CMK (cell line): Measurements from ENCODE around the gene MED29.

Source experiments
- DNase-seq: peaks from one replicate; pipeline ENCODE4 v3.0.0-alpha.2; 2010; ENCODE audit warnings: low read depth

Gene MED29, protein sequence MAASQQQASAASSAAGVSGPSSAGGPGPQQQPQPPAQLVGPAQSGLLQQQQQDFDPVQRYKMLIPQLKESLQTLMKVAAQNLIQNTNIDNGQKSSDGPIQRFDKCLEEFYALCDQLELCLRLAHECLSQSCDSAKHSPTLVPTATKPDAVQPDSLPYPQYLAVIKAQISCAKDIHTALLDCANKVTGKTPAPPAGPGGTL

DNA sequence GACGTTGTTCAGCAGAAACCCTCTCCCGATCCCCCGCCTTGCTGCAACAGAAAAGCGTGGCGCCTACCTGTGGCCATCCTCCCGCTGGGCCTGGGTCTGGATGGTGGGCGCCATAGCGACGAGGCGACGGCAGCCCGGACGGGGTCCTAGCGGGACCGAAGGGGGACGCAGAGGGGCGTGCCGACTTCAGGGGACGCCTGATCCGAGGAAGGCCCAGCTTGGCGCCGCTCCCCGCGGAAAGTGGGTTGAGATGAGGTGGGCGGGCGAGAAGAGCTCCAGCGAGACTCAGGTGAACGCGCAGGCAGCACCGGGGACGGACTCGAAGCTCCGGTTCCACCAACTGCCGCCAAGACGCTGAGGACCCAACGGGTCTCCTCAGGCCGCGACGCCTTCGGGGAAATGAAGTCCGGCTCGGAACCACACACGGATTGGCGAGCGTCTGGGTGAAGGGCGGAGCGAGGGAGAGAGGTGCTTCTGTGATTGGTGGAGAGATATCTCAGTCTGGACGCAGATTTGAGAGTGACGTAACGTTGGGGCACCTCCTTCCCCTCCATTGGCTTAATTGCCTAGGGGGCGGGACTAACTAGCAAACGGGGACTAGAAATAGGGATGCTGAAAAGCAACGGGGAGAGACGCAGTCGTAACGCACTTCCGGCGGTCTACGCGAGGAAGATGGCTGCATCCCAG, at the start of gene MED29, which contains the start of gene PAF1:
Gene MED29 (plus strand): TSS at position 628 of the 687 bp plus-strand sequence. CDS start 45 bp downstream, at position 673.
Gene PAF1 (minus strand): TSS at position 356 of the 687 bp plus-strand sequence. CDS start 242 bp downstream, at position 114.
- peak; percentile 98 for DNase-seq

DNA sequence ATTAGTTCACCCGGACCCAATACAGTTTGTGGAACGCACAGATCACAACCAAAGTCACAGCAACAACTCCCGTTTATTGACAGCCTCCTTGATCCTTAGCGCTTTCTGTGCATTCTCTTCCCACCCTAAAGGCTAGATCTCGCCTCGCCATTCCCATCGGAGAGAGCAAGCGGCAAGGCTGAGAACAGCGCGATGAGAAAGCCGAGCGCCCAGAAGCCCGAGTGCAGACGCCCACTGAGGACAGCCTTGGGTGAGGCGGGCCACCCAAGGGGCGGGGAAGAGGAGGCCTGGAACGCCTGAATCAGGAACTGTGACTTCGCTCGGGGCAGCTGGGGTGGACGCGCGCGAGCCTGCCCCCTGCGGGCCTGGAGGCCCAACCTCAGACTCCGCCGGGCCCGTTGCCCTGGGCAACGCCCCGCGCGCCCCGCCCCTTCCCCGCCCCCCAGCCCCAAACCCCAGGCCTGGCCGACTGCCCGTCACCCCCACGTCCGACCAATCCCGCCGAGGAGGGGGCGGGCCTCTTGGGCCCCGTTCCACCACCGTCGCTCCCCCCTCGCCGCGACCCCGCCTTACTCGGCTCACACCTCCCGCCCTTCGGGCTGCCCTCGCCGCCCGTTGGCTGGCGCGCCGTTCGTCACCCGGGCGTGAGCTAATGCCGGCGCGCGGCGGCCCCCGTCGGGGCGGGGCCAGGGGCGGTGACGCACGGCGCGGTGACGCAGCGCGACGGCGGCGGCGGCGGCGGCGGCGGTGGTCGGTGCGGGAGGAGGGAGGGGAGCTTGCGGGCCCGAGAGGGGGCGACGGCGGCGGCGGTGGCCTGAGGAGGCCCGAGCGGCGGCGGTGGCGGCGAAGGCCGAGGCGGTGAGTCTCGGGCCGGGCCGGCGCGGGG, 49.2 kb upstream of the MED29 start, which contains the start of gene SAMD4B:
Gene SAMD4B (plus strand): TSS at position 703 of the 886 bp plus-strand sequence. CDS start 14,473 bp downstream, outside the sequence.
- peak; percentile 96 for DNase-seq

DNA sequence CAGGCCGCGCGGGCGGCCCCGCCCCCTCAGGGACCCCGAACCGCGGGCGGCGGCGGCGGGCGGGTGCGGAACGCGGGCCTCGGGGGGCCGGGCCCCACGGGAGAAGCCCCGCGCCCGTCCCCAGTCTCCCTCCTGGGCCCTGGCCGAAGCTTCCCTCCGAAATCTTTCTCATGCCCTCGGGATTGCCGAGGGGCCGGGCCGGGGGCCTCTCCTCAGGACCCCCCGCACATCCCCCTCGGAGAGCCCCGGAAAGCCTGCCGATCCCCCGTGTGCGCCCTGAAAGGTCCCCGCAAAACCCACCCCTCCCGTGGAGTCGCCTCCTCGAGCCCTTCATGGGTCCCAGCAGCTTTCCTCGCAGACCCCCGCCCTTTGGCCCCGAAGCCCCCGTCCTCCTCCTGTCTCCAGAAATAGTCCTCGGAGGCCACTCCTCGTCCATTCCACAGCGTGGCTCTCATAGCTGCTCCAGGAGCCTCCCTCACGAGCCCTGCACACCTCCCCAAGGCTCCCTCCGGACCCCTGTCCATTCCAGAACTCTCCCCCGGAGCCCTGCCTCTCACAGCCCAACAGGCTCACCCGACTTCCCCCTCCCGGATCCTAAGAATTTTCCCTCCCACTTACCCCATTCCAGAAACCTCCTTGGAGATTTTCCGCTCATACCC, 48.4 kb upstream of the MED29 start:
- DNase-seq: no peak

DNA sequence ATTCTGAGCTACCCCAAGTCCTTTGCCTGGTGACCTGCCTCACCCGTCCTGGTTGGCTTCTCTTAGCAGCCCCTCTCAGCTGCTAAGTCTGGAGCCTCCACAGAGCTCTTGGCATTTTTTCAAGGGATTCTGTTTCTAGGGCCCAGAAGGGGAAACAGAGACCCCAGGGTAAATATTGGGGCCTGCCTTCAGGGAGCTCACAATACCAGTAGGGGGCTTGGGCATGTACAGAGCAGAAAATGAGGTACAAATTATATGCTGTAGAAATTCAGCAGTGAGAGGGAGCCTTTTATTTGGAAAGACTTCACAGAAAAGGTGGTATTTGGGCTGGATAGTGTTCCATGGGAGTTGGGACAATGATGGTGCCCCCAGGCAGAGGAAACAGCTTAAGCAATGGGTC, 45.2 kb upstream of the MED29 start:
- DNase-seq: no peak

DNA sequence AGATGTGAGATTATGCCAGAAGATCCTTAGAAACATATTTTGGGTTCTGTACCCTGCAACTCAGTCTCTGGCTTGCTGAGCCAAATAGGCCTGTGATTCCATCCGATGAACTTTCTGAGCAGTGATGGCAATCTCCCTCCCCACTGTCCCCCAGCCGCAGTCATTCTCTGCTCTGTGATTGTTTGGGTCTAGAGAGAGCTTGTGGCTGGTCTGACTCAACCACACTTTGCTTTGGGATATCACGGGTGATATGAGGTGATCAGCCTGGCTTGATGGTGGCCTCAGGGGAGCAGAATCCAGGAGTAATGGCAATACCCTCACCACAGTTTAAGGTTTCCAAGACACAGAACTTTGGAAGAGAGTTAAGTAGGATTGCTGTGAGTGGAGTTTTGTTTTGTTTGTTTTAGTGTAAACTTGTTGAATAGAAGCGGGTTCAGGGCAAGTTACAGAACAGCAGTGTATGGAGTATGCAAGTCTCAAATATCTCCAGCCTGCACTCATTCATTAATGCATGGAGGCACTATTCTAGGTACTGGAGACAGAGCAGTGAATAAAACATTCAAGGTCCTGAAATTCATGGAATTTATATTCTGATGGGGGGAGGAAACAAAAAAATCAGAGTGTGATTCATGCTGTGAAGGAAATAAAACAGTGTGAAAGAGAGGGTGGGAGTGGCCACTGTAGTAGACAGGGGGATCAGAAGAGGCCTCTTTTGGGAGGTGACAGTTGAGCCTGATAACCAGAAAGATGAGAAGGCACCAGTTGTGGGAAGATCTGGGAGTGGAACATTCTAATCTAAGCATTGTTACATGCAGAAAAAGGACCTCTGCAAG, 43.6 kb upstream of the MED29 start:
- DNase-seq: no peak

DNA sequence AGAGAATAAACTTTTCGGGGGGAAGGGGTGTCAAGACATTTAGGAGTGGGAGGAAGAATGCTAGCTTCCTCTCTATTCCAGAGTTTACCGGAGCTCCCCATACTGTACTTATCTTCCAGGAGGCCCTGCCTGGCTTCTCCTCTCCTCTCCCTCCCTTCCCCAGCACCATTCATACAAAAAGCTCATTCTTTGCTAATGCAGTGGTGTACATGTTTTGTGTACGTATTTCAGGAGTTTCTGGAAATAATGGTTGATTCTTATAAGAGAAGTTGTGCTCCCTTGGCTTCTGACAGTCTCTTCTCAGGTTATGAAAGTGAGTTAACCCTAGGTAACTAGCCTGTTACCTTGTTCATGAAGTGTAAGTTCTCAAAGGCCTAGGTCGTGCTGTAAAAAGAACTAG, 41.9 kb upstream of the MED29 start:
- DNase-seq: no peak

DNA sequence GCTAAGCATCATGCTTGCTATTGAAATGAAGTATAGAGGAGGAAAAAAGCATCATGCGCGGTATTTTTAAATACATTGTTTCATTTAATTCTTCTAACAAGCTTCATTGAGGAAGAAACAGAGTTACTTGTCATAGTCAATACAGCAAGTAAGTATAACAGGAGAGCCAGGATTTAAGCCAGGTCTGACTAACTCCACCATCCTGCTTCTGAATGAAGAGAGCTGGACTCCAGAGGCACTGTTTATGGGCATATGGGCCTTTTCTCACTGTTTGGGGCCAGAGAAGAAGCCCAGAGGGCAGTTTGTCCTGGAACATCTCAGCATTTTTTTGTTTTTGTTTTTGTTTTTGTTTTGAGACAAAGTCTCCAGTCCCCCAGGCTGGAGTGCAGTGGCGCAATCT, 41.0 kb upstream of the MED29 start:
- DNase-seq: no peak

DNA sequence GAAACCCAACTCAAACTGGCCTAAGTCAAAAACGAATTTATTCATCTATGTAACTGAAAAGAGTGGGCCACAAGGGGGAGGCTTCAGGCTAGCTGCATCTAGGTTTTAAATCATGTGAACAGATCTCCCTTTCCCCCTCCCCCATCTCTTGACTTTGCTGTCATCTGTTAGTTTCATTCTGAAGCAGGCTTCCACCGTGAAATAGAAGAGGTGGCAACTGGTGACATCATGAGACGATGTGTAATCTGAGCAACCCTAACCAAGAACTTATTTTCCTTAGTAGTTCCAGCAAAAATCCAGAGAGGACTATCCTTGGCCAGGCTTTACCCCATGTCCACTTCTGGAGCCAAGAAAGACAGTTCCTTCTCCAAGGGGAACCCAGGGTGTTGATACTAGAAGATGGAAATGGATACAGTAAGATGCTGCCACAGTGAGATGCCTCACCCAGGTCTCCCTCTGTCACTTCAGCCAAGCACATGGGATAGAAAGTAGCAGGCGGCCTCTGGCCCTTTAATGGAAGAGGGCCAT, 39.6 kb upstream of the MED29 start:
- DNase-seq: no peak

DNA sequence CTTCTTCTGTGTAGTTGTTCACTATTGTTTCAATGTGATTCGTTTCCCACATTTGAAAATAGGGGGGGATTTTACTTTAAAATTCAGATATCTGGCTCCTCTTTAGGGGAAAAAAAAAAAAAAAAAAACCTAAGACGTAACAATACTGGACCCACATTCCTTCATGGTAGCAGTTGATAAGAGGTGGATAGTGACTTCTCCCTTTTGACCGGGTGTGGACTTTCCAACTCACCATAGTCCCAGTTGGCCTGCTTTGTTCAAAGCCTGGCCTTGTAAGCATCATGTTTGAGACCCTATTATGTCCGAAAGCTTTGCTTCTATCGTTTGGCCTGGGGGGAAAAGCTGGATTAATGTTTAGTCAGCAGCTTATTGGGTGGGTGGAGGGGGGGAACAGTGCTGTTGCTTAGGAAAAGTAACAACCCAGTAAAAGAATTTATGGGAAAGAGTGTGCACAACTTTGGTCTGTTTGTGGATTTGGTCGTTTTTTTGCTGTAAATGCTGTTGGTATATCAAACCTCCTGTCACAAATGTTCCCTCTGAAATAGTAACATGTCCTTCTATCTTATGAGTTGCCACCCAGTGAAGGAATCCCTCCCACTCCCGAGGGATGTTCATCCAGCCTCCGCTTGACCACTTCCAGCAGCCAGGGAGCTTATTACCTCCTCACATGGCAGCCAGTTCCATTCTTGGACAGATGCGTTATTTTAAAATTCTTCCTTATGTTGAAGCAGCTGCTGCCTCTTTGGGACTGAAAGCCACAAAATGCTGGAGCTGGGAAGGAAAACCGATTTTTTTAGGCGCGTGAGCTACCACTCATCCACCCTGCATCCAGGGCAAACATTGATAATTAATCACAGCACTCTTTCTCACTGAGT, 38.6 kb upstream of the MED29 start:
- DNase-seq: no peak

DNA sequence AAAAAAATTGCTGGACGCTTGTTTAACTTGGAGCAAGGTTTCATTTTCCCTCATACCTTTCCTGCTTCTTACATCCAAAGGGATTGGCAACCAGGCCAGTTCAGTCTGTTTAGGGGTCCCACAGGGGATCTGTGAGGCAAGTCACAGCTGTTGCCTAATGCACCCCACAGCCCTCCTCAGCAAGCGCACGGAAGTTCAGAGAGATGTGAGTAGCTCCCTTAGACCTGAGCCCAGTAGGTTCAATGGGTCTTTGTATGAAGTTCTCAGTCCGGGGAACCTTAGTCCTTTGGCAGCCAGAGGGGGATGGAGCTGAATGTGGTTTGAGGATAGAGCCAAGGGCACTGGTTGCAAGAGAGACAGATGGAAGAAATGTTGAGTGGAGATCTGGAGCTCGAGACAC, 35.9 kb upstream of the MED29 start:
- no peak for DNase-seq

DNA sequence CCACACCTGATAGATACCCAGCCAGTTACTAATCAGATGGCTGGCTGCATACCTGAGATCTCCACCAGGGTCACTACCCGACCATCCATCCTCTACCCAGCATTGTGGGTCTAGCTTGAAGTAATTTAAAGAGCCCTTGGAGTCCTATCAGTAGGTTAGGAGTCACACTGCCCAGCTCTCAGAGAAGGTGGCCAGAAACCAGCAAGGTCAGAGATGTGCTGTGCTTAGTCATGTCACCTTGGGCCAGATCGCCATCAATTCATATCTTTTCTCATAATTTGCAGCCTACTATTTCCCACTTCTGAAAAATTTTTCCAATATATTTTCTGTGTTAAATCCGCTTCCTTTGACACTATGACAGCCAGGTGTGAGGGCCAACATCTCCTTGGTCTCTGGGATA, 35.1 kb upstream of the MED29 start:
- DNase-seq: no peak

DNA sequence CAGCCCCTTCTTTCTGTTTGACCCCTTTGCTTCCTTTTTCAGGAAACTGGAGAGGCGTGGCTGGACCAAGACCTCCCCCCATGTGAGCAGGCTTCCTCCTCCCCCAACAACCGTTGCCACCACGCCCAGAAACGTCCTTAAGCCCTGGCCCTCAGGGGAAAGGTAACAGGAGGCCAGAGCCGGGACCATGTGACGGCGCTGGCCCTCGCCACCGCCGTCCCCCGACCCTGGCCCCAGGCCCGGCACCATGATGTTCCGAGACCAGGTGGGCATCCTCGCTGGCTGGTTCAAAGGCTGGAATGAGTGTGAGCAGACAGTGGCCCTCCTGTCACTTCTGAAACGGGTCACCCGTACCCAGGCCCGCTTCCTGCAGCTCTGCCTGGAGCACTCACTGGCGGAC, 34.5 kb upstream of the MED29 start:
- no peak for DNase-seq

DNA sequence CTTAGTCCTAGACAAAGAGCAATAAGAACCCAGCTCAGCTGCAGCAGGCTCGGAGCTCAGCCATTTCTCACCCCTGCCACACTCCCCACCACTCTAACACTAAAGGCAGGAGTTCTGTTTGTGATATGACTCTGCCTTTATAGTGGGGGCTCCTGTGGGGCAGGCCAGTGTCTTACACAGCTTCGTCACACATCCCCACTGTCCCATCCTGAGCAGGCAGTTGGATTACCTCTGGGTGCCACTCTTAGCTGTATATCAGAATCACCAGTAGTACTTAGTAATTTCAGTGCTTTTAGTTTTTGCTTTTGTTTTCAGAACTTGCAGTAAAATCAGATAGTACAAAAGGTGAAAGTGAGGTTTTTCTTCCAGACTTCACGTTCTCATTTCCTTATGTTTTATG, 32.2 kb upstream of the MED29 start:
- DNase-seq: no peak

DNA sequence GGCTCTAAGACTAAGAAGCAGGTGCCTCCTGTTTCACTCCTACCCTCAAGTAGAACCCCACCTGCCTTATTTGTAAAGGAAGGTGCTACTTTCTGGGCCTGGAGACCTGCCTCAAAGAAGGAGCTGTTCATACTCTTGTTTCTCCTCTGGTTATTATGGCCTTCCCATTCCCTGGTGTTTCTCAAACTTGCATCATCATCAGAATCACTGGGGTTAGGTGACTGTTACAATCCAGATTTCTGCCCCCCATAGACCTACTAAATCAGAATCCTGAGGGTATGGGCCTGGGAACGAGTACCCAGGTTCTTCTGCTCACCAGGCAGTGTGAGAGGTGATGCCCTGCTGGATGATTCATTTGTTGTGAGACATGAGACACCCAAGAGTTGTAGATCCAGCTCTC, 30.6 kb upstream of the MED29 start:
- DNase-seq: no peak

DNA sequence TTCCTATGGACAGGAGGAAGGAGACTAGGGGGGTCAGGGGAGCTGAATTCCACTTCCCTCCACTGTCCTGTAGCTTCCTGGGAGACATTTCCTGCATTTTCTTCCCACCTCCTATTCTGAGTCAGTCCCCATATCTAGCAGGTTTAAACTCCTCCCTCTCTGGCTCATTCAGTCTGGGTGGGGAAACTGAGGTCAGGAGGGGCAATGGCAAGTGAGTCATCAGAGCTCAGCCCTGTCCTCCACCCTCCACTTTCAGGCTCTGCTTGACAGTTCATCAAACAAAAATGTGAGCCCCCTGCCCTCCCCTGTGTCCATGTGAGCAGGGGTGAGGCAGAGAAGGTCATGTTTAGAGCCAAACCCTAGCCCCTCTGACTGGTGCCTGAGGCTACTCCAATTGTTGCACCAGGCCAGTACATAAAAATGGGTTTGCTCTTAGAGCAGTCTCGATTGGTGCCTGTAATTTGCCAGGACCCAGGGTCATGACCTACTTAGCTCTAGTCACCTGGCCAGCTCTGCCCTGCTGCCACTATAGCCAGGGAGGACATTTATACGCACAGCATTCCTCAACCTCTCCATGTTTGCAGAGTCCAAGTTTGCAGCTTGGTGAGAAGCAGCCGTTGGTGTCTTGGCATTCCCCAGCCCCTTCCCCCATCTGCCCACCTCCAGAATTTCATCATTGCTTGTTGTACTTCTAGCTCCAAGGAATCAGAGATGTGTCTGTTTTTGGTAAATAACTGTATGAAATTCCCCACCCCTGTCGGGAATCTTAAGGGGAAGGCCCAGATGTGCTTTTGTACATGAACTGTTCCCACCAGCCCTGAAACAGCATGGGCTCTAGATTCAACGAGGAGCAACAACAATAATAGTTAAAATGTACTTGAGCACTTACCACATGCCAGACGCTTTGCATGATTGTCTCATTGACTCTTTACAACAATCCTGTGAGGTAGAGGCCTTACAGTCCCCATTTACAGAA, 28.2 kb upstream of the MED29 start:
- no peak for DNase-seq

DNA sequence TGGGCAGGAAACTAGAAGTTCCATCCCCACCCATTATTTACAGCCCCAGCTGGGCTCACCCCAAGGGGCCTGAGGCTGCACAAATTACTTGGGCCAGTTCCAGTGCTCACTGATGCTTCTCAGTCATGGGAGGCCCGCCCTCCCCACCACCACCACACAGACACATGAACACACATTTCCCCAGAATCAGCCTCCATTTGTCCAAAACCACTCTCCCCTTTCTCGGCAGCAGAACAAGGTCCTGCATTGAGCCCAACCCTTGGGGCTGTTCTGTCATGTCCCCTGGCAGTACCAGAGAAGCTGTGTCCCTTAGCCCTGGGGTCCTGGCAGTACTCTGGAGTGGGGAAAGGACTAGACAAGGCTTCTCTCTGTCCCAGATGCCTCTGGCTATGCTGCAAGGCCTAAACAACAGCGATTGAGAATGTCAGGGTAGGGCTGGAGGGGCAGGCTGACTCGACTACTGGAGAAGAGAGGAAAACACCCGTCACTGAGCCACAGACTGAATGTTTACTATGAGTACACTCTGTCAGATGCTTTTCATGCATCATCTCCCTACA, 27.2 kb upstream of the MED29 start:
- no peak for DNase-seq

DNA sequence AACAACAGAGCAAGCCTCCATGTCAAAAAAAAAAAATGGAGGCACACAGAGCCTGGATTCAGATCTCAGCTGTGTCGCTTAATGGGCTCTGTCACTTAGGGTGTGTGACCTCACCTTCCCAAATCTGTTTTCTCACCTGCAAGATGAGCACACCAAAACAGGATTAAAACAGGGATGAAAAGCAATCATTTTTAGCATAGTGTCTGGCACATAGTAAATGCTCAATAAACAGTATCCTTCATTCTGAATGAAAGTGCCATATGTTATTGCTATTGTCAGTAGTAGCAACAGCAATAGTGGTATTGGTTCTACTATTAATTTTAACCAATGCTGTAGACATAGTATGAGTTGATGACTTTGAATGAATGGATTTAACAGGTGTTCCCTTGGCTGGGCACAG, 25.6 kb upstream of the MED29 start:
- no peak for DNase-seq

DNA sequence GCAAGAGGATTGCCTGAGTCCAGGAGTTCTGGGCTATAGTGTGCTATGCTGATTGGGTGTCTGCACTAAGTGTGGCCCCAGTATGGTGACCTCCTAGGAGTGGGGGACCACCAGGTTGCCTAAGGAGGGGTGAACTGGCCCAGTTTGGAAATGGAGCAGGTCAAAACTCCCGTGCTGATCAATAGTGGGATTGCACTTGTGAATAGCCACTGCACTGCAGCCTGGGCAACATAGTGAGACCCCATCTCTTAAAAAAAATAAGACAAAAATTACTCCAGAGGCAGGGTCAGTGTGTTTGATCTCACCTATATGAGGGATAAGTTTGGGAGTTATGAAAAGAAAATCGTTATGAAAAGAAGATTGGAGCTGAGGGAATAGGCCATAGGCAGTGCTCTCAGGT, 22.0 kb upstream of the MED29 start:
- no peak for DNase-seq
